PC-9 (cell line): ENCODE measurements around the gene GTF2F2. TPM values are rescaled to one million over a fixed set of nuclear protein-coding genes. Genes with fewer than 3 reads are reported as not detected.

ENCODE experiments used
- BruUV-seq: library from RNA; stranded (reverse); fragments of 400-500 nt; replicated peaks from 2 replicates; lab custom pipeline; 2021; lab: Mats Ljungman, UMichigan
- CTCF ChIA-PET: fragments of 300-600 bp; sonication (Branson Sonifier 250); formaldehyde crosslinking; loops from one replicate; lab custom pipeline; 2022; ENCODE audit warnings: antibody characterized with exemption; lab: Charles Lee
- POLR2A ChIA-PET: fragments of 300-600 bp; sonication (Branson Sonifier 250); formaldehyde crosslinking; loops from one replicate; lab custom pipeline; 2022; ENCODE audit warnings: antibody characterized with exemption; ENCODE audit not compliant: unreplicated experiment; lab: Charles Lee
- DNase-seq, 2 experiments: peaks; one replicate each; pipeline versions ENCODE4 v3.0.0 to v3.0.0-alpha.2; 2015 to 2022; ENCODE audit warnings: mixed read lengths in 1 of 2
- H2AFZ ChIP-seq: fragments of 200-600 bp; sonication (generic); 2 replicates; pipeline ENCODE4 v1.8.1; 2017; ENCODE audit warnings: antibody characterized with exemption
- H3F3A ChIP-seq: fragments of 200-600 bp; sonication (generic); 2 replicates; pipeline ENCODE4 v1.8.1; 2017; ENCODE audit warnings: antibody characterized with exemption, mild to moderate bottlenecking, low read depth; ENCODE audit not compliant: insufficient read depth
- H3K27ac ChIP-seq: fragments of 200-600 bp; sonication (generic); 2 replicates; pipeline ENCODE4 v1.6.1; 2016; ENCODE audit warnings: mixed run types
- H3K27me3 ChIP-seq: fragments of 200-600 bp; sonication (generic); 2 replicates; pipeline ENCODE4 v1.6.1; 2016; ENCODE audit warnings: low read depth, mixed run types; ENCODE audit not compliant: insufficient read depth
- H3K36me3 ChIP-seq: fragments of 200-600 bp; sonication (generic); 2 replicates; pipeline ENCODE4 v1.6.1; 2016; ENCODE audit warnings: low read depth, mixed run types
- H3K4me1 ChIP-seq: fragments of 200-600 bp; sonication (generic); replicated peaks from 2 replicates; pipeline ENCODE4 v1.6.1; 2016; ENCODE audit warnings: mixed run types; ENCODE audit not compliant: insufficient read depth
- H3K4me2 ChIP-seq: fragments of 200-600 bp; sonication (generic); 2 replicates; pipeline ENCODE4 v1.6.1; 2017; ENCODE audit warnings: mixed run types
- H3K4me3 ChIP-seq: fragments of 200-600 bp; sonication (generic); 2 replicates; pipeline ENCODE4 v1.6.1; 2016; ENCODE audit warnings: mixed run types
- H3K79me2 ChIP-seq: fragments of 200-600 bp; sonication (generic); 2 replicates; pipeline ENCODE4 v1.6.1; 2017; ENCODE audit warnings: low read depth, mixed run types
- H3K9me2 ChIP-seq: fragments of 200-600 bp; sonication (generic); 2 replicates; pipeline ENCODE4 v1.8.1; 2017; ENCODE audit warnings: mild to moderate bottlenecking; ENCODE audit not compliant: insufficient read depth
- H3K9me3 ChIP-seq: fragments of 200-600 bp; sonication (generic); 2 replicates; pipeline ENCODE4 v1.8.1; 2016; ENCODE audit warnings: low read depth; ENCODE audit not compliant: insufficient read depth
- H4K20me1 ChIP-seq: fragments of 200-600 bp; sonication (generic); 2 replicates; pipeline ENCODE4 v1.8.1; 2017; ENCODE audit not compliant: insufficient read depth
- EZH2 ChIP-seq: fragments of 200-600 bp; sonication (generic); IDR thresholded peaks from 2 replicates; pipeline ENCODE4 v1.8.0; 2017; ENCODE audit warnings: antibody characterized with exemption, low read depth
- intact Hi-C: fragments of 100-400 bp; cut with micrococcal nuclease; formaldehyde crosslinking; loops from one replicate; pipeline ENCODE4 v1.10.0; 2022; ENCODE audit not compliant: unreplicated experiment
- total RNA-seq: library from RNA; stranded (reverse); gene quantifications from 2 replicates; pipeline ENCODE4 v1.2.3, GENCODE V29; 2021
- TF ChIP-seq, protein P1 (sequence below): fragments of 200-600 bp; sonication (generic); conservative IDR thresholded peaks from 2 replicates; pipeline ENCODE4 v1.6.1; 2017; ENCODE audit warnings: mixed run types, antibody characterized with exemption, mild to moderate bottlenecking, moderate library complexity

GTF2F2 gene
- total RNA-seq, 1 experiment from 2014 or later: 28.8 TPM

DNA sequence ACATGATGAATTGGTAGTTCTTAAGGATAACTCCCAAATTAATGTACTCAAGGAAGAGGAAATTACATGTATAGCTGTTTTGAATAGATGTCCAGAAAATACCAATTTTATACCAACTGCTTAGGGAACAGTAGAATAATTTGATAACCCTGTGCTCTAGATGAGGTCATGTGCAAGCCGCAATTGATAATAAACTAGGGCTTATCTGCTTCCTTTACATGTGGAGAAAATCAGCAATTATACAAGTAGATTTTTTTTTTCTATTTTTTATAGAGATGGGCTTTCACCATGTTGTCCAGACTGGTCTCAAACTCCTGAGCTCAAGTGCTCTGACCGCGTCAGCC, 211.4 kb downstream of the GTF2F2 start:
- no peak for DNase-seq
- Histone ChIP-seq H3K36me3 (peaks cover 19% of the 10 kb centered on the region), H3K4me2 (no peak overlapping the region), H3K9me2 (no peaks in the 10 kb centered on the region), H3K79me2 (peaks cover 13% of the 10 kb centered on the region), H3K4me1 (peaks cover 83% of the 10 kb centered on the region), H2AFZ (no peak overlapping the region), H3K4me3 (no peak overlapping the region), H3K27me3 (no peaks in the 10 kb centered on the region), H3K27ac (peak overlapping the region; percentile 66), H4K20me1 (peaks cover 36% of the 10 kb centered on the region), H3F3A (peaks cover 94% of the 10 kb centered on the region), H3K9me3 (no peaks in the 10 kb centered on the region)
- TF ChIP-seq, protein P1, sequence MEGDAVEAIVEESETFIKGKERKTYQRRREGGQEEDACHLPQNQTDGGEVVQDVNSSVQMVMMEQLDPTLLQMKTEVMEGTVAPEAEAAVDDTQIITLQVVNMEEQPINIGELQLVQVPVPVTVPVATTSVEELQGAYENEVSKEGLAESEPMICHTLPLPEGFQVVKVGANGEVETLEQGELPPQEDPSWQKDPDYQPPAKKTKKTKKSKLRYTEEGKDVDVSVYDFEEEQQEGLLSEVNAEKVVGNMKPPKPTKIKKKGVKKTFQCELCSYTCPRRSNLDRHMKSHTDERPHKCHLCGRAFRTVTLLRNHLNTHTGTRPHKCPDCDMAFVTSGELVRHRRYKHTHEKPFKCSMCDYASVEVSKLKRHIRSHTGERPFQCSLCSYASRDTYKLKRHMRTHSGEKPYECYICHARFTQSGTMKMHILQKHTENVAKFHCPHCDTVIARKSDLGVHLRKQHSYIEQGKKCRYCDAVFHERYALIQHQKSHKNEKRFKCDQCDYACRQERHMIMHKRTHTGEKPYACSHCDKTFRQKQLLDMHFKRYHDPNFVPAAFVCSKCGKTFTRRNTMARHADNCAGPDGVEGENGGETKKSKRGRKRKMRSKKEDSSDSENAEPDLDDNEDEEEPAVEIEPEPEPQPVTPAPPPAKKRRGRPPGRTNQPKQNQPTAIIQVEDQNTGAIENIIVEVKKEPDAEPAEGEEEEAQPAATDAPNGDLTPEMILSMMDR: no peak
- TF ChIP-seq EZH2: no peak
- ChIA-PET CTCF (no interaction called here), POLR2A (interaction anchor here (0.5 to 1.5 kb wide), 3 partner anchors 8 to 1128 kb away, joined by 23 to 49 read pairs (median 28); partner anchors contain the start of gene TPT1)
- intact Hi-C loops: loop anchor here (2.0 to 5.0 kb wide), 3 partner anchors 36 to 131 kb away; partner anchors contain the start of gene COG3
- no TSS peak for BruUV-seq

DNA sequence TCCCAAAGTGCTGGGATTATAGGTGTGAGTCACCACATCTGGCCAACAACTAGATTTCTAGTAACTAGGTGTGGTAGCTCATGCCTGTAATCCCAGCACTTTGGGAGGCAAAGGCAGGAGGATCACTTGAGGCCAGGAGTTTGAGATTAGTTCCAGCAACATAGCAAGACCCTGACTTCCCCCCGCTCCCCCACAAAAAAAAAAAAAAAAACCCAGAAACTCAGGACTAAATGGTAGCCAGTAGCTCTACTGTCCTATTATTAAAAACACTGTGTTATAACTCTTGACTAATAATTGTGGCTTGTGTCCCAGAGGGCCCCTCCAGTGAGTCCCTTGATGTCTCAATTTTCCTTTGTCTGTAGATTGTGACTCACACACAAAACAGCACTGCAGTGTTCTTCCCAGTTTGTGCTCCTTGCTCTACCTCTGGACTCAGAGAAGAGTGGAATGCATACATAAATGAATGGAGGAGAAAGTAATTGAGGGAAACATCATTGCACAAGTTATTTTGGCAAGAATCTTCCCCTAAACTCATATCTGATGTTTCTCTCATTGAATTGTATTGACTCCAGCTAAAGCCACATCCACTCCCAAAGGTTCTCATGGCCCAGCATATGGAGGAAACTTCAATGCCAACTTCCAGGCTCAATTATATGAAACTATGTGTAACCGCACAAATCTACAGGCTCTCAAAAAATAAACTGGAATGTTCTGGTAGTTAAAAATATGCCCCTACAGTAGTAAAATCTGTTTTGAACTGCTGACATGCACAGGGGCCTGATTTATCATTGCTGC, 211.9 kb downstream of the GTF2F2 start:
- H3K4me3 ChIP-seq: no peak overlapping the region
- CTCF ChIA-PET: no interaction called here
- H3F3A ChIP-seq: peaks cover 95% of the 10 kb centered on the region
- H3K27me3 ChIP-seq: no peaks in the 10 kb centered on the region
- POLR2A ChIA-PET: interaction anchor here (0.5 to 1.5 kb wide), 7 partner anchors 8 to 1128 kb away, joined by 3 to 49 read pairs (median 6); partner anchors contain the start of genes COG3 and TPT1
- no peak overlapping the region for H2AFZ ChIP-seq
- intact Hi-C loops: loop anchor here (2.0 to 5.0 kb wide), 3 partner anchors 35 to 130 kb away; partner anchors contain the start of gene COG3
- peaks cover 18% of the 10 kb centered on the region for H3K79me2 ChIP-seq
- peak; percentile 49 to 88 for DNase-seq
- H4K20me1 ChIP-seq: peaks cover 42% of the 10 kb centered on the region
- no TSS peak for BruUV-seq
- H3K4me2 ChIP-seq: peak overlapping the region; percentile 20
- TF ChIP-seq, protein P1: no peak
- TF ChIP-seq EZH2: no peak
- H3K9me3 ChIP-seq: no peaks in the 10 kb centered on the region
- no peaks in the 10 kb centered on the region for H3K9me2 ChIP-seq
- peak overlapping the region; percentile 66 for H3K27ac ChIP-seq
- H3K4me1 ChIP-seq: peaks cover 84% of the 10 kb centered on the region
- peaks cover 25% of the 10 kb centered on the region for H3K36me3 ChIP-seq

DNA sequence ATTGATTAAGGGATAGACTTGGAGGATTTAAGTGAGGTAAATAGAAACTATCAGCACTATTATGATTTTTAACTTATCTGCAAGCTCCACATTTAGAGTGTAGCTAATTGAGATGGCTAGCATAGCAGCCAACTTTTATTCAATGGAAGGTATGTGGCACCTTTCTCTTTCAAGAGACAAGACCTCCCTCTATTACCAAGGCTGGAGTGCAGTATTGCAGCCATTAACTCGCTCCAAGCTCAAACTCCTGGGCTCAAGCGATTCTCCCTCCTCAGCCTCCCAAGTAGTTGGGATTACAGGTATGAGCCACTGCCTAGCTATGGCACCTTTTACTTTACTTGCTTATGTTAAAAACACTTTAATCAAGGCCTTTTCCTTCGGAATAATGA, 212.5 kb downstream of the GTF2F2 start:
- peak overlapping the region; percentile 66 for H3K27ac ChIP-seq
- H2AFZ ChIP-seq: no peak overlapping the region
- no peaks in the 10 kb centered on the region for H3K9me2 ChIP-seq
- peak overlapping the region; percentile 20 for H3K4me2 ChIP-seq
- CTCF ChIA-PET: no interaction called here
- intact Hi-C loops: loop anchor here (2.0 to 5.0 kb wide), 3 partner anchors 34 to 129 kb away; partner anchors contain the start of gene COG3
- no peaks in the 10 kb centered on the region for H3K27me3 ChIP-seq
- peaks cover 31% of the 10 kb centered on the region for H3K36me3 ChIP-seq
- peaks cover 95% of the 10 kb centered on the region for H3F3A ChIP-seq
- H3K79me2 ChIP-seq: peaks cover 24% of the 10 kb centered on the region
- TF ChIP-seq EZH2: no peak
- TF ChIP-seq, protein P1: no peak
- no peaks in the 10 kb centered on the region for H3K9me3 ChIP-seq
- BruUV-seq: no TSS peak
- no peak overlapping the region for H3K4me3 ChIP-seq
- peaks cover 84% of the 10 kb centered on the region for H3K4me1 ChIP-seq
- no peak for DNase-seq
- H4K20me1 ChIP-seq: peaks cover 48% of the 10 kb centered on the region
- POLR2A ChIA-PET: interaction anchor here (0.6 to 1.0 kb wide), 4 partner anchors 9 to 151 kb away, joined by 3 to 6 read pairs (median 4); partner anchors contain the start of gene COG3
